Chondrocyte (in vitro differentiated cells): ENCODE data around the gene KCNQ5. TPM values are rescaled to one million over a fixed set of nuclear protein-coding genes. Genes with fewer than 3 reads are reported as not detected.

ENCODE experiments used
- DNase-seq: peaks from one replicate; pipeline ENCODE4 v3.0.0; 2021; ENCODE audit warnings: mixed read lengths, low spot score
- H3K27ac Mint-ChIP-seq: one replicate; pipeline ENCODE4 v1.8.0; 2021; ENCODE audit warnings: mild to moderate bottlenecking, moderate library complexity, mixed read lengths; ENCODE audit not compliant: unreplicated experiment
- H3K27me3 Mint-ChIP-seq: 2 replicates; pipeline ENCODE4 v1.8.0; 2021; ENCODE audit warnings: low read depth, mixed read lengths
- H3K36me3 Mint-ChIP-seq: 2 replicates; pipeline ENCODE4 v1.8.0; 2021; ENCODE audit warnings: low read depth, mixed read lengths
- H3K4me1 Mint-ChIP-seq: 2 replicates; pipeline ENCODE4 v1.8.0; 2021; ENCODE audit warnings: low read depth, mild to moderate bottlenecking, mixed read lengths
- H3K4me3 Mint-ChIP-seq: one replicate; pipeline ENCODE4 v1.8.0; 2021; ENCODE audit warnings: mild to moderate bottlenecking, moderate library complexity, mixed read lengths; ENCODE audit not compliant: unreplicated experiment
- H3K9me3 Mint-ChIP-seq: 2 replicates; pipeline ENCODE4 v1.8.0; 2021; ENCODE audit warnings: low read depth, mixed read lengths
- total RNA-seq: library from RNA; stranded (reverse); gene quantifications from 3 replicates; pipeline ENCODE4 v1.2.1, GENCODE V29; 2021
- TF ChIP-seq, protein P1 (sequence below): fragments of 200-600 bp; sonication (generic); IDR thresholded peaks from 2 replicates; pipeline ENCODE4 v1.5.0; 2021; ENCODE audit warnings: antibody characterized with exemption, mild to moderate bottlenecking, moderate library complexity

The KCNQ5 gene
- total RNA-seq, 1 donor from 2014 or later = 4.1 TPM

DNA sequence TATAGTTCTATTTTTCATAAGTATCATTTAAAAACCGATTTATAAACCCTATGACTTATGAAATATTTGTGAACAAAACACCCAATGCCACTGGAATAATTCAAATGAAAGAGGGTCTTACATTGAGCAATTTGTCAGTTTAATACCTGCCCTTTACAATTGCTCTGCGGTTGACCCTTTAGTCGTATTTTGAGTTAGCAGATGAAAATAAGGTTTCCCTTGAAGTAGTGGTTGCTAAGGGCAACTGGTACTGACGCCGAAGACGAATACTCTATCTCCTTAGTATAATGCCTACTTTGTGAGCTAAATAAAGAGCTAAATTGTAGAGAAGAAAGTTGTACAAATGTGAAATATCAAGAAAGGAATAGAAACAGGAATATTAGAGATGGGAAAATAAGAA, 69.4 kb downstream of the KCNQ5 start:
- no peak for DNase-seq
- Mint-ChIP-seq H3K27me3 (no peaks in the 10 kb centered on the region), H3K36me3 (no peaks in the 10 kb centered on the region), H3K27ac (no peak overlapping the region), H3K4me3 (no peak overlapping the region), H3K9me3 (no peaks in the 10 kb centered on the region), H3K4me1 (peaks cover 4% of the 10 kb centered on the region)
- TF ChIP-seq, protein P1, sequence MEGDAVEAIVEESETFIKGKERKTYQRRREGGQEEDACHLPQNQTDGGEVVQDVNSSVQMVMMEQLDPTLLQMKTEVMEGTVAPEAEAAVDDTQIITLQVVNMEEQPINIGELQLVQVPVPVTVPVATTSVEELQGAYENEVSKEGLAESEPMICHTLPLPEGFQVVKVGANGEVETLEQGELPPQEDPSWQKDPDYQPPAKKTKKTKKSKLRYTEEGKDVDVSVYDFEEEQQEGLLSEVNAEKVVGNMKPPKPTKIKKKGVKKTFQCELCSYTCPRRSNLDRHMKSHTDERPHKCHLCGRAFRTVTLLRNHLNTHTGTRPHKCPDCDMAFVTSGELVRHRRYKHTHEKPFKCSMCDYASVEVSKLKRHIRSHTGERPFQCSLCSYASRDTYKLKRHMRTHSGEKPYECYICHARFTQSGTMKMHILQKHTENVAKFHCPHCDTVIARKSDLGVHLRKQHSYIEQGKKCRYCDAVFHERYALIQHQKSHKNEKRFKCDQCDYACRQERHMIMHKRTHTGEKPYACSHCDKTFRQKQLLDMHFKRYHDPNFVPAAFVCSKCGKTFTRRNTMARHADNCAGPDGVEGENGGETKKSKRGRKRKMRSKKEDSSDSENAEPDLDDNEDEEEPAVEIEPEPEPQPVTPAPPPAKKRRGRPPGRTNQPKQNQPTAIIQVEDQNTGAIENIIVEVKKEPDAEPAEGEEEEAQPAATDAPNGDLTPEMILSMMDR = no peak

DNA sequence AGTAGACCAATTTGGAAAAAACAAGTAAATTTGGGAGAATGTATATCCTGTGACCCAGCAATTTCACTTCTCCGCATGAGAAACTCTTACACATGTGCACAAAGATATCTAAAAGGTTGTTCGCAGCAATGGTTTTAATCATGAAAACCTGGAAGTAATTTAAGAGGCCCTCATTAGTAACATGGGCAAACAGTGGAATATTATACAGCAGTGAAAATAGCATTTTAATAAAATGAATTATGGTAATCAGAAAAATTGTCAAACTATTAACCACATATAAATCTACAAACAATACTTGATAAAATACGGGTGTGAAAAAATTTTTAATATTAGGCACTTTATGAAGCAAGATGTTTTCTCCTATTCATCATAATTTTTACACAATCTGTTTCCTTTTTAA, 74.2 kb downstream of the KCNQ5 start:
- Mint-ChIP-seq H3K4me1 (no peaks in the 10 kb centered on the region), H3K27ac (no peak overlapping the region), H3K27me3 (no peaks in the 10 kb centered on the region), H3K36me3 (no peaks in the 10 kb centered on the region), H3K4me3 (no peak overlapping the region), H3K9me3 (no peaks in the 10 kb centered on the region)
- TF ChIP-seq, protein P1 = no peak
- DNase-seq = no peak

DNA sequence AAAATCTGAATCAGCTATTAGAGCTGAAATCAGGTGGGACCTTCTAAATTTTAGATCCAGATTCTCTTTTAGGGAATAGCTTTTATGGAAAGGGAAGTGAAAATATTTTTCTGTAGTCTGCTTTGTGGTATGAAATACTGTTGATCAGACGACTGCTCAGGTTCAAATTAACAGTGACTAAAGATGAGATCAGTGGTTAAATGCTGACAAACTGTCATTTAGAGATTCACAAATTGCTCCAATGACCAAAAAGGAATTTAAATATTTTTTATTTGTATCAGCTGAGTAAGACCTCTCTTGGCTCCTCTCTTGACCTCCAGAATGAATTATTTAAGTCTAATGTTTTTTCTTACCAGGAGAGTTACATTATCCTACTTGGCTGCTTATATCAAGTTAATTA, 77.3 kb downstream of the KCNQ5 start:
- Mint-ChIP-seq H3K27me3 (peaks cover 6% of the 10 kb centered on the region), H3K9me3 (no peaks in the 10 kb centered on the region), H3K4me1 (no peaks in the 10 kb centered on the region), H3K27ac (no peak overlapping the region), H3K36me3 (peaks cover 2% of the 10 kb centered on the region), H3K4me3 (no peak overlapping the region)
- DNase-seq = no peak
- TF ChIP-seq, protein P1 = no peak

DNA sequence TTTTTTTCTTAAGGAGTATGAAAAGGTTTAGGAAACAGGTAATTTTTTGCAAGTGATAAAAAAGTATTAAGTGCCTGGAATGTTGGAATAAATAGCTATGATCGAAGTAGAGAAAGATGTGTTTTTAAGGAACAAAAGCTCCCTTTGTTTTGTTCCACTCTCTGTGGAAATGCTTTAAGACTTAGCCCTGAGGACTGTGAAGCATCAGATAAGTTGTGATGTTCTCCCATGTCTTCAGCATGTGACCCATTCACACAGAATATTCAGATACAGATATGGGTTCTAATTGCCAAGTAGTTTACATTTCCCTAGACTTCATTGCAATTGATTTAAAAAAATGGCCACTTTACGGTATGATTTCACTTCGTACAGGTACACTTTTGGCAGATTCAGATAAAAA, 80.6 kb downstream of the KCNQ5 start:
- H3K27me3 Mint-ChIP-seq = peaks cover 6% of the 10 kb centered on the region
- DNase-seq = no peak
- H3K9me3 Mint-ChIP-seq = no peaks in the 10 kb centered on the region
- TF ChIP-seq, protein P1 = no peak
- no peaks in the 10 kb centered on the region for H3K4me1 Mint-ChIP-seq
- no peak overlapping the region for H3K27ac Mint-ChIP-seq
- peaks cover 2% of the 10 kb centered on the region for H3K36me3 Mint-ChIP-seq
- no peak overlapping the region for H3K4me3 Mint-ChIP-seq

DNA sequence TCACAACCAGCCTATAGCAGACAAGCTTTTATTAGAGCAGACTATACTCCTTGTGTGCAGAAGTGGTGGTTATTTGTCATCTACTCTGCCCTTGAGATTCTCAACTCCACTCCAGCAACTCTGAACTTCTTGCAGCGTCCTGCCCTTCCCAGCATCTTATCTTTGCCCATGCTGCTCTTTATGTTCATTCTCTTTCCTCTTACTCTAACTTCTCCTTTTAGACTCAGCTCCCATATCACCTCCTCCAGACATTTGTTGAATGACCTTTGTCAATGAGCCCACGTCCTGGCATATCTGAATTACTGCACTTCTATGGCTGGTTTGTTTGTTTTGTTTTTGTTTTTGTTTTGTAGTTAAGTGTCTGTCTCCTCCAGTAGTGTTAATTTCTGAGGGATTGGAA, 81.2 kb downstream of the KCNQ5 start:
- H3K36me3 Mint-ChIP-seq = peaks cover 2% of the 10 kb centered on the region
- TF ChIP-seq, protein P1 = no peak
- no peak overlapping the region for H3K27ac Mint-ChIP-seq
- no peaks in the 10 kb centered on the region for H3K4me1 Mint-ChIP-seq
- DNase-seq = no peak
- H3K27me3 Mint-ChIP-seq = peaks cover 6% of the 10 kb centered on the region
- no peak overlapping the region for H3K4me3 Mint-ChIP-seq
- no peaks in the 10 kb centered on the region for H3K9me3 Mint-ChIP-seq
